Esophagus muscularis mucosa (tissue), 3 donors: ENCODE measurements around the gene ARV1.
"Not testable (repeated sequence)": the region's sequence is repeated elsewhere in the genome, so short reads cannot be mapped to it uniquely, and the experiment has no call there.

Experiments
- CTCF ChIP-seq, 3 experiments: fragments of 200-600 bp in 2 of 3; fragments of 450-650 bp in 1 of 3; sonication (generic) in 2 of 3; IDR thresholded peaks; one replicate each; pipeline ENCODE4 v1.5.1; 2017 to 2019; ENCODE audit warnings: antibody characterized with exemption in 3 of 3, mild to moderate bottlenecking in 2 of 3, moderate library complexity in 1 of 3
- POLR2A ChIP-seq: fragments of 450-650 bp; IDR thresholded peaks from one replicate; pipeline ENCODE4 v1.6.1; 2017; ENCODE audit warnings: antibody characterized with exemption, moderate library complexity, mild to moderate bottlenecking, low read depth
- POLR2AphosphoS5 ChIP-seq, 2 donors: sonication (generic); formaldehyde crosslinking; IDR thresholded peaks; one replicate each; pipeline ENCODE4 v1.6.1; 2017; ENCODE audit warnings: antibody characterized with exemption in 2 of 2

GRCh38 chr1:231048419-231048818 lies 69.5 kb downstream of the ARV1 start:
- TF ChIP-seq POLR2A; CTCF (IDR thresholded peaks at IDR 0.05); POLR2AphosphoS5 (IDR thresholded peaks at IDR 0.05): not testable (repeated sequence)
